A549 (cell line): ENCODE data around the gene NAP1L1. TPM values are rescaled to one million over a fixed set of nuclear protein-coding genes. Genes with fewer than 3 reads are reported as not detected.

Experiments used
- ATAC-seq, 2 experiments: fragments of 200-7000 bp in 1 of 2; fragments of >200 bp in 1 of 2; cut with Nextera tagmentation in 1 of 2; cut with Tn5 transposase in 1 of 2; 3 replicates each; pipeline versions ENCODE4 v1.8.0 to v1.9.1; 2018 to 2020; ENCODE audit warnings: mild to moderate bottlenecking in 1 of 2, moderate library complexity in 1 of 2
- CTCF ChIA-PET: fragments of 300-600 bp; sonication (Branson Sonifier 250); formaldehyde crosslinking; extraction: SDS; loops from one replicate; lab custom pipeline; 2021; ENCODE audit warnings: antibody characterized with exemption, inconsistent platforms; lab: Yijun Ruan, JAX
- POLR2A ChIA-PET: fragments of 350-600 bp; formaldehyde crosslinking; extraction: SDS; loops from one replicate; lab custom pipeline; 2021; ENCODE audit warnings: antibody characterized with exemption, inconsistent platforms; lab: Yijun Ruan, JAX
- DNase-seq, 2 experiments: peaks; one replicate each; pipeline versions ENCODE4 v3.0.0 to v3.0.0-alpha.2; 2011 to 2016; ENCODE audit warnings: low read depth in 1 of 2, low spot score in 1 of 2
- FAIRE-seq: peaks from 2 replicates; lab custom pipeline; 2011; peaks lifted over from hg19 to GRCh38; lab: Jason Lieb, UNC
- H3K27ac ChIP-seq, 2 experiments: fragments of >200 bp; sonication (Bioruptor Twin); formaldehyde crosslinking; 3 replicates each; pipeline ENCODE4 v1.5.1; 2016 to 2017
- H3K4me1 ChIP-seq: fragments of >200 bp; sonication (Bioruptor Twin); formaldehyde crosslinking; 3 replicates; pipeline ENCODE4 v1.6.1; 2016
- H3K4me2 ChIP-seq: fragments of >200 bp; sonication (Bioruptor Twin); formaldehyde crosslinking; 3 replicates; pipeline ENCODE4 v1.6.1; 2016
- H3K4me3 ChIP-seq: fragments of >200 bp; sonication (Bioruptor Twin); formaldehyde crosslinking; 3 replicates; pipeline ENCODE4 v1.5.1; 2016
- H3K9me3 ChIP-seq: fragments of >200 bp; sonication (Bioruptor Twin); formaldehyde crosslinking; 3 replicates; pipeline ENCODE4 v1.6.1; 2016
- ATOH8 ChIP-seq: fragments of 250-450 bp; sonication (Bioruptor Pico); IDR thresholded peaks from 2 replicates; pipeline ENCODE4 v1.5.0; 2020; ENCODE audit warnings: low read depth, mild to moderate bottlenecking, moderate library complexity
- BHLHE40 ChIP-seq: IDR thresholded peaks from 2 replicates; pipeline ENCODE4 v1.6.1; 2012; ENCODE audit warnings: low read depth, low read length, inconsistent platforms
- CBX8 ChIP-seq: fragments of 200-600 bp; sonication (generic); IDR thresholded peaks from 2 replicates; pipeline ENCODE4 v1.6.1; 2016
- CHD4 ChIP-seq: fragments of 200-600 bp; sonication (generic); IDR thresholded peaks from 2 replicates; pipeline ENCODE4 v1.6.1; 2016; ENCODE audit warnings: antibody characterized with exemption, mild to moderate bottlenecking, borderline replicate concordance
- EHMT2 ChIP-seq: fragments of 200-600 bp; sonication (generic); IDR thresholded peaks from 2 replicates; pipeline ENCODE4 v1.6.1; 2016; ENCODE audit warnings: antibody characterized with exemption, low read depth, mild to moderate bottlenecking, moderate library complexity
- ELK1 ChIP-seq: fragments of 150-350 bp; IDR thresholded peaks from 2 replicates; pipeline ENCODE4 v1.6.1; 2014; ENCODE audit warnings: low read depth, mild to moderate bottlenecking, low read length
- EP300 ChIP-seq, 2 experiments: fragments of >200 bp; sonication (Bioruptor Twin); formaldehyde crosslinking; IDR thresholded peaks; 2 replicates in 1 of 2; 3 replicates in 1 of 2; pipeline ENCODE4 v1.6.1; 2016 to 2017
- ESRRA ChIP-seq: fragments of 150-350 bp; IDR thresholded peaks from 2 replicates; pipeline ENCODE4 v1.6.1; 2014; ENCODE audit warnings: mild to moderate bottlenecking, low read length, borderline replicate concordance
- FOSL2 ChIP-seq, 2 experiments: fragments of 450-650 bp in 1 of 2; fragments of >200 bp in 1 of 2; sonication (Bioruptor Twin) in 1 of 2; formaldehyde crosslinking; IDR thresholded peaks; 2 replicates each; pipeline versions ENCODE4 v1.5.0 to v1.6.1; 2016 to 2020; ENCODE audit warnings: mild to moderate bottlenecking in 1 of 2, moderate library complexity in 1 of 2
- FOXS1 ChIP-seq: fragments of 250-450 bp; sonication (Bioruptor Pico); IDR thresholded peaks from 2 replicates; pipeline ENCODE4 v1.5.0; 2020; ENCODE audit warnings: mild to moderate bottlenecking, moderate library complexity
- HDAC2 ChIP-seq: fragments of 200-600 bp; sonication (generic); IDR thresholded peaks from 2 replicates; pipeline ENCODE4 v1.6.1; 2016
- HEYL ChIP-seq: fragments of 250-450 bp; sonication (Bioruptor Pico); IDR thresholded peaks from 2 replicates; pipeline ENCODE4 v1.8.0; 2021; ENCODE audit warnings: mild to moderate bottlenecking, moderate library complexity
- HOXB5 ChIP-seq: fragments of 250-450 bp; sonication (Bioruptor Pico); IDR thresholded peaks from 2 replicates; pipeline ENCODE4 v1.5.0; 2020; ENCODE audit warnings: mild to moderate bottlenecking, moderate library complexity
- JUN ChIP-seq, 2 experiments: fragments of >200 bp; sonication (Bioruptor Twin); formaldehyde crosslinking; IDR thresholded peaks; 2 replicates in 1 of 2; 3 replicates in 1 of 2; pipeline ENCODE4 v1.6.1; 2016 to 2017
- KDM5A ChIP-seq: fragments of 200-600 bp; sonication (generic); IDR thresholded peaks from 2 replicates; pipeline ENCODE4 v1.6.1; 2016; ENCODE audit warnings: antibody characterized with exemption, mild to moderate bottlenecking
- MAFK ChIP-seq: fragments of 450-650 bp; IDR thresholded peaks from 2 replicates; pipeline ENCODE4 v1.6.1; 2014; ENCODE audit not compliant: partially characterized antibody
- MYC ChIP-seq: IDR thresholded peaks from 2 replicates; pipeline ENCODE4 v1.6.1; 2012; ENCODE audit warnings: mild to moderate bottlenecking, inconsistent platforms, low read length, improper control_type of control experiment, borderline replicate concordance
- POLR2AphosphoS2 ChIP-seq: conservative IDR thresholded peaks from 2 replicates; pipeline ENCODE4 v1.6.1; 2012; ENCODE audit warnings: low read length, improper control_type of control experiment, inconsistent platforms
- RNF2 ChIP-seq: fragments of 200-600 bp; sonication (generic); IDR thresholded peaks from 2 replicates; pipeline ENCODE4 v1.6.1; 2016; ENCODE audit warnings: low read depth, mild to moderate bottlenecking, antibody characterized with exemption, moderate library complexity, borderline replicate concordance
- SMC3 ChIP-seq: fragments of >200 bp; sonication (Bioruptor Twin); formaldehyde crosslinking; IDR thresholded peaks from 3 replicates; pipeline ENCODE4 v1.6.1; 2018; ENCODE audit warnings: inconsistent platforms
- SREBF2 ChIP-seq: fragments of 450-650 bp; IDR thresholded peaks from 2 replicates; pipeline ENCODE4 v1.6.1; 2014; ENCODE audit warnings: mild to moderate bottlenecking, moderate library complexity
- ZFP36 ChIP-seq: fragments of 450-650 bp; IDR thresholded peaks from 2 replicates; pipeline ENCODE4 v1.6.1; 2014; ENCODE audit warnings: borderline replicate concordance; ENCODE audit not compliant: partially characterized antibody
- WGBS: methylation state at CpG from one replicate; pipeline ENCODE4 v1.1.6; 2017; ENCODE audit errors: missing lambda C conversion rate; 5-methylcytosine and 5-hydroxymethylcytosine counted together
- polyA plus RNA-seq, 4 experiments: library from polyadenylated mRNA; depleted of rRNA in 3 of 4; stranded (reverse); fragments of >200 nt; fragmentation: RNase III in 1 of 4; extraction: RNeasy Plus Mini Kit Qiagen cat#74134 plus additional on column Dnase treatment in 1 of 4; gene quantifications; 2 replicates in 3 of 4; 3 replicates in 1 of 4; pipeline ENCODE4 v1.2.3, GENCODE V29; 2011 to 2017
- TF ChIP-seq, protein P1 (sequence below): fragments of >200 bp; sonication (Bioruptor Twin); formaldehyde crosslinking; IDR thresholded peaks from 3 replicates; pipeline ENCODE4 v1.6.1; 2016
- TF ChIP-seq, protein P2 (sequence below): fragments of 450-650 bp; IDR thresholded peaks from 2 replicates; pipeline ENCODE4 v1.6.1; 2014; ENCODE audit warnings: antibody characterized with exemption

The NAP1L1 gene
- polyA plus RNA-seq, 2 of the 4 experiments (the other 2 are of a cell fraction) = 709 to 943 TPM

GRCh38 chr12:76010732-76011458, 73.6 kb downstream of the NAP1L1 start:
- Histone ChIP-seq H3K4me2 (no peak overlapping the region), H3K9me3 (no peaks in the 10 kb centered on the region), H3K27ac (peak overlapping the region in 1 of 2 experiments; percentile 38; a peak in 3 of 6 replicates), H3K4me1 (peaks cover 8% of the 10 kb centered on the region; the same call in 2 of the 3 replicates), H3K4me3 (no peak overlapping the region)
- no peak for DNase-seq
- no peak for FAIRE-seq
- 76% methylated on average over 6 of the region's 6 CpGs for WGBS
- TF ChIP-seq POLR2AphosphoS2 (no peak), RNF2 (no peak), HDAC2 (no peak), BHLHE40 (no peak), FOXS1 (CRISPR knock-in tag) (no peak), ELK1 (no peak), ZFP36 (no peak), EP300 (IDR thresholded peaks at IDR 0.05) (no peak), HEYL (CRISPR knock-in tag) (no peak), CBX8 (no peak)
- TF ChIP-seq, protein P1, sequence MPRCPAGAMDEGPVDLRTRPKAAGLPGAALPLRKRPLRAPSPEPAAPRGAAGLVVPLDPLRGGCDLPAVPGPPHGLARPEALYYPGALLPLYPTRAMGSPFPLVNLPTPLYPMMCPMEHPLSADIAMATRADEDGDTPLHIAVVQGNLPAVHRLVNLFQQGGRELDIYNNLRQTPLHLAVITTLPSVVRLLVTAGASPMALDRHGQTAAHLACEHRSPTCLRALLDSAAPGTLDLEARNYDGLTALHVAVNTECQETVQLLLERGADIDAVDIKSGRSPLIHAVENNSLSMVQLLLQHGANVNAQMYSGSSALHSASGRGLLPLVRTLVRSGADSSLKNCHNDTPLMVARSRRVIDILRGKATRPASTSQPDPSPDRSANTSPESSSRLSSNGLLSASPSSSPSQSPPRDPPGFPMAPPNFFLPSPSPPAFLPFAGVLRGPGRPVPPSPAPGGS = no peak
- ATAC-seq = no peak
- CTCF ChIA-PET = interaction anchor here (1.3 to 1.5 kb wide), 4 partner anchors 14 to 480 kb away, joined by 3 to 5 read pairs (median 4); no protein-coding TSS in a partner anchor
- POLR2A ChIA-PET = no interaction called here

GRCh38 chr12:76008428-76008827, 76.1 kb downstream of the NAP1L1 start:
- POLR2A ChIA-PET = no interaction called here

More at GRCh38 chr12:76008428-76008827, 76.1 kb downstream of the NAP1L1 start:
- 91% methylated on average over 3 of the region's 3 CpGs for WGBS
- peak overlapping the region in 1 of 2 experiments; percentile 44; a peak in 1 of 6 replicates for H3K27ac ChIP-seq
- H3K4me3 ChIP-seq = no peak overlapping the region
- 0 out of 3 replicates have a peak, but pooled peaks cover 4% of the 10 kb centered on the region for H3K4me1 ChIP-seq
- H3K4me2 ChIP-seq = no peak overlapping the region
- ATAC-seq (no peak), FAIRE-seq (no peak), DNase-seq (no peak)
- CTCF ChIA-PET = interaction anchor here (0.5 to 0.6 kb wide), 2 partner anchors 70 to 448 kb away, joined by 3 read pairs; no protein-coding TSS in a partner anchor
- peaks cover 10% of the 10 kb centered on the region; the same call in 1 of the 3 replicates for H3K9me3 ChIP-seq
- no peak for TF ChIP-seq MYC
- TF ChIP-seq CHD4 = no peak
- TF ChIP-seq HDAC2 = no peak
- TF ChIP-seq JUN (IDR thresholded peaks at IDR 0.05) = no peak
- no peak for TF ChIP-seq HOXB5
- no peak for TF ChIP-seq ATOH8 (CRISPR knock-in tag)
- no peak for TF ChIP-seq CBX8
- TF ChIP-seq FOSL2 (IDR thresholded peaks at IDR 0.05) = no peak
- TF ChIP-seq FOSL2 (CRISPR knock-in tag; IDR thresholded peaks at IDR 0.05) = no peak
- TF ChIP-seq SREBF2 = no peak
- TF ChIP-seq POLR2AphosphoS2 = no peak
- no peak for TF ChIP-seq EHMT2
- TF ChIP-seq, protein P2, sequence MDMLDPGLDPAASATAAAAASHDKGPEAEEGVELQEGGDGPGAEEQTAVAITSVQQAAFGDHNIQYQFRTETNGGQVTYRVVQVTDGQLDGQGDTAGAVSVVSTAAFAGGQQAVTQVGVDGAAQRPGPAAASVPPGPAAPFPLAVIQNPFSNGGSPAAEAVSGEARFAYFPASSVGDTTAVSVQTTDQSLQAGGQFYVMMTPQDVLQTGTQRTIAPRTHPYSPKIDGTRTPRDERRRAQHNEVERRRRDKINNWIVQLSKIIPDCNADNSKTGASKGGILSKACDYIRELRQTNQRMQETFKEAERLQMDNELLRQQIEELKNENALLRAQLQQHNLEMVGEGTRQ = no peak
- TF ChIP-seq ESRRA = no peak
- TF ChIP-seq KDM5A = no peak
- TF ChIP-seq, protein P1 = no peak
- no peak for TF ChIP-seq SMC3
- TF ChIP-seq MAFK = no peak
